ENCODE data around the gene TSPAN17.
A peak's percentile ranks its signal among the peaks of the same experiment; 100 is the strongest.
"Not testable (repeated sequence)": the region's sequence is repeated elsewhere in the genome, so short reads cannot be mapped to it uniquely, and the experiment has no call there.

TSPAN17 gene

GRCh38 chr5:176692839-176693476 lies 45.7 kb downstream of the TSPAN17 start:
- Mint-ChIP-seq H3K4me3 (no peak overlapping the region), H3K27me3 (peaks cover 88% of the 10 kb centered on the region), H3K9me3 (no peaks in the 10 kb centered on the region), H3K27ac (no peak overlapping the region), H3K4me1 (no peaks in the 10 kb centered on the region)
- DNase-seq = no peak
- no peak for ATAC-seq

GRCh38 chr5:176693477-176693851 lies 46.2 kb downstream of the TSPAN17 start:
- no peaks in the 10 kb centered on the region for H3K9me3 Mint-ChIP-seq
- DNase-seq = no peak
- H3K27me3 Mint-ChIP-seq = peaks cover 93% of the 10 kb centered on the region
- no peak overlapping the region for H3K27ac Mint-ChIP-seq
- H3K4me1 Mint-ChIP-seq = no peaks in the 10 kb centered on the region
- ATAC-seq = no peak
- H3K4me3 Mint-ChIP-seq = no peak overlapping the region

DNA sequence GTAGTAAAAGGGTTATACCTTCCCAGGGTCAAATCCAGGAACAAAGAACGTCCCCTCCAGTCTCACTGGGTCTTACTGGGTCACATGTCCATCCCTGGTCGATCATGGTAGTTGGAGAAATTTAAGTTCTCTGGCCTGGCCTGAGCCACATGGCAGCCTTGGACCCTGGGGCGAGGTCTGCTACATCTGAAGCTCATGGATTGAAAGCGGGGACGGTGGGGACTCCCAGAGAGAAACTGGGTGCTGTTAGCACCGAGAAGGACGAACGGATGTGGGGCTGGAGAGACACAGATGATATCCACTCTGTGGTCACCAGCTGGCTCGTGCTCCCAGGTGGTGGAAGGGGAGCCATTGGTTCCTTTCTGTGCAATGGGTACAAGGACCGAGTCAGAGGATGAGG lies 46.9 kb downstream of the TSPAN17 start:
- Mint-ChIP-seq H3K9me3 (no peaks in the 10 kb centered on the region), H3K4me1 (no peaks in the 10 kb centered on the region), H3K27ac (no peak overlapping the region), H3K27me3 (peaks cover 99% of the 10 kb centered on the region), H3K4me3 (no peak overlapping the region)
- DNase-seq (no peak), ATAC-seq (no peak)

DNA sequence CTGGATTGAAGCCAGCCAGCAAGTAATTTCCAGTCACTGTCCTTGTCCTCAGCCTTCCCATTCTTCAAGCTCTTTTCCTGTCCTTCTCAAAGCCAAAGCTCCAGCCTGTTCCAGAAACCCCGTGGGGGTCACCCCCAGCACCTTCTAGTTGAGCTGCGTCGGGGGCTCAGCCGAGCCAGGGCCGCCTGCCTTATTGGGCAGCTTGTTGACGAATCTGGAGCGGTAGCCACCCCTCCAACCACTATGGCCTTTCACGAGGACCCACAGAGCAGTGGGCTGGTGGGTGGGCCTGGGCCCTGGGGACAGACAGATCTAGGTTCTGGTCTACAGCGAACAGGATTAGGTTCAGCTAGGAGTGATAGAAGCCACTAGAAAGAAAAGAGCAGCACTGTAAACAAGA lies 47.3 kb downstream of the TSPAN17 start:
- Mint-ChIP-seq H3K9me3 (no peaks in the 10 kb centered on the region), H3K4me1 (no peaks in the 10 kb centered on the region), H3K27ac (no peak overlapping the region), H3K27me3 (peaks cover 96% of the 10 kb centered on the region), H3K4me3 (no peak overlapping the region)
- DNase-seq (no peak), ATAC-seq (no peak)

GRCh38 chr5:176695073-176695472 lies 47.8 kb downstream of the TSPAN17 start:
- no peaks in the 10 kb centered on the region for H3K4me1 Mint-ChIP-seq
- H3K4me3 Mint-ChIP-seq = no peak overlapping the region
- H3K9me3 Mint-ChIP-seq = no peaks in the 10 kb centered on the region
- no peak for DNase-seq
- ATAC-seq = no peak
- no peak overlapping the region for H3K27ac Mint-ChIP-seq
- peaks cover 96% of the 10 kb centered on the region for H3K27me3 Mint-ChIP-seq

DNA sequence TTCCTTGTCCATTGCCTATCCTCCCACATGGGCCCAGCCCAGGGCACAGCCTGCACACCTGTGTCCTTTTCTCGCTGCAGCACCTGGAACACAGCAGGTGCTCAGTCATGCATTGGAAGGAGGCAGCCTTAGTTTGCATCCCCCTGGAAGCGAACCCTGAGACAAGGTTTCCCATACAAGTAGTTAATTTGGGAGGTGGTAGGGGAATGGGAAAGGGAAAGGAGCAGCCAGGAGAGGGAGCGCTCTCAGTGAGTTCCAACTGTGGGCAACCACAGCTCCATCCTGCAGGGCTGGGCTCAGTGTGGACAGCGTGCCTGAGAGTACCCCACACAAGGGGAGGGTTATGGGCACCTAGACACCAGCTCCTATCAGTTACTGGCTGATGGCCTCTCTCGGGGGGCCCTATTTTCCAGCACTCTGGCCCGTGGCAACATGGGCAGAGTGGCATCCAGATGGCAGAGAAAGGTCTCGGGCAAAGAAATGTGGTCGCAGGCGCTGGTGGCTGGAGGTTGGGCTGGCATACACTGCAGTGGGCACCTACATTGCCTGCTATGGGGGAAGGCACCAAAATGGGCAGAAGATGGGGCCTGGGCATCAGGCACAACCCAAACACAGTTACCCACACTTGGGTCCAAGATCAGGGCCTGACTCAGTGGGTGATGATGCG lies 50.1 kb downstream of the TSPAN17 start:
- no peak overlapping the region for H3K4me3 Mint-ChIP-seq
- DNase-seq (no peak), ATAC-seq (no peak)
- peak overlapping the region in 1 of 2 donors; percentile 79 for H3K27ac Mint-ChIP-seq
- no peaks in the 10 kb centered on the region for H3K4me1 Mint-ChIP-seq
- no peaks in the 10 kb centered on the region for H3K9me3 Mint-ChIP-seq
- peaks cover 96% of the 10 kb centered on the region for H3K27me3 Mint-ChIP-seq

GRCh38 chr5:176697934-176698538 lies 50.8 kb downstream of the TSPAN17 start:
- Mint-ChIP-seq H3K4me3 (no peak overlapping the region), H3K4me1 (no peaks in the 10 kb centered on the region), H3K27ac (no peak overlapping the region), H3K27me3 (peaks cover 95% of the 10 kb centered on the region), H3K9me3 (no peaks in the 10 kb centered on the region)
- ATAC-seq (no peak), DNase-seq (no peak)

DNA sequence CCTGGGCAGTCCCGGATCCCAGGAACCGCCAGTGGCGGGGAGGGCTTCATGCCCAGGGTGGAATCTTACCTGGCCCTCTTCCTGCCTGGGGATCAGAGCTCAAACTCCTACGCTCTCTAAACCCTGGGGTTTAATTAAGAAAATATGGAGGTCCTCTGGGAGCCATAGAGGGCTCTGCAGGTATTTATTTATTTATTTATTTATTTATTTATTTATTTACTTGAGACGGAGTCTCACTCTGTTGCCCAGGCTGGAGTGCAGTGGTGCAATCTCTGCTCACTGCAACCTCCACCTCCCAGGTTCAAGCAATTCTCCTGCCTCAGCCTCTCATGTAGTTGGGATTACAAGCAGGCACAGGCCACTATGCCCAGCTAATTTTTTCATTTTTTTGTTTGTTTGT lies 52.2 kb downstream of the TSPAN17 start:
- ATAC-seq, H3K4me3 Mint-ChIP-seq, H3K4me1 Mint-ChIP-seq, H3K9me3 Mint-ChIP-seq, H3K27ac Mint-ChIP-seq, DNase-seq: not testable (repeated sequence)
- H3K27me3 Mint-ChIP-seq = peaks cover 92% of the 10 kb centered on the region

GRCh38 chr5:176700239-176700847 lies 53.1 kb downstream of the TSPAN17 start:
- peak in 1 of 2 donors; percentile 17 for DNase-seq
- no peaks in the 10 kb centered on the region for H3K9me3 Mint-ChIP-seq
- H3K27ac Mint-ChIP-seq = no peak overlapping the region
- H3K4me3 Mint-ChIP-seq = no peak overlapping the region
- peaks cover 92% of the 10 kb centered on the region for H3K27me3 Mint-ChIP-seq
- no peaks in the 10 kb centered on the region for H3K4me1 Mint-ChIP-seq
- no peak for ATAC-seq

- no peak overlapping the region for H3K27ac Mint-ChIP-seq
- H3K4me1 Mint-ChIP-seq = no peaks in the 10 kb centered on the region
- DNase-seq (no peak), ATAC-seq (no peak)
- H3K9me3 Mint-ChIP-seq = no peaks in the 10 kb centered on the region
- H3K27me3 Mint-ChIP-seq = peaks cover 74% of the 10 kb centered on the region
- no peak overlapping the region for H3K4me3 Mint-ChIP-seq
Measured at GRCh38 chr5:176702671-176703641, 55.7 kb downstream of the TSPAN17 start.

DNA sequence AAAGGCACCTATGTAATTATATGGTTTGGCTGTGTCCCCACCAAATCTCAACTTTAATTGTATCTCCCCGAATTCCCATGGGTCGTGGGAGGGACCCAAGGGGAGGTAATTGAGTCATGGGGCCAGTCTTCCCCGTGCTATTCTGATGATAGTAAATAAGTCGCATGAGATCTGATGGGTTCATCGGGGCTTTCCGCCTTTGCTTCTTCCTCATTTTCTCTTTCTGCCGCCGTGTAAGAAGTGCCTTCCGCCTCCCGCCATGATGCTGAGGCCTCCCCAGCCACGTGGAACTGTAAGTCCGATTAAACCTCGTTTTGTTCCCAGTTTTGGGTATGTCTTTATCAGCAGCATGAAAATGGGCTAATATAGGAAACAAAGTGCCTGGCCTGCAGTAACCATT lies 56.6 kb downstream of the TSPAN17 start:
- H3K27me3 Mint-ChIP-seq = peaks cover 65% of the 10 kb centered on the region

DNA sequence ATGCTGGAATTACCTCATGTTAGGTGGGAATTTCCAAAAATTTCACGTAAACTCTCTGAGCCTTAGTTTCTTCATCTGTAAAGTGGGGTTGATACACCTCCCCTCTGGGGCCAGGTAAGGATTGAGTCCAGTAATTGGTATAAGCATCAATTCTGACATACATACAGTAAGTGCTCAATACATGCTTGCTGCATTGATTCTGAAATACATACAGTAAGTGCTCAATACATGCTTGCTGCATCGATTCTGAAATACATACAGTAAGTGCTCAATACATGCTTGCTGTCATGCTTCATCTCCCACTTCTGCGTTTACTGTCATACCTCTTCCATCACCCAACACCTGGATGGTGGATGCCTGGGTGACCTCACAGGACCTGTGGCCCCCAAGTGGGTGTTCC lies 57.1 kb downstream of the TSPAN17 start:
- no peak overlapping the region for H3K4me3 Mint-ChIP-seq
- H3K27ac Mint-ChIP-seq = no peak overlapping the region
- peaks cover 62% of the 10 kb centered on the region for H3K27me3 Mint-ChIP-seq
- H3K9me3 Mint-ChIP-seq = no peaks in the 10 kb centered on the region
- no peak for DNase-seq
- ATAC-seq = no peak
- no peaks in the 10 kb centered on the region for H3K4me1 Mint-ChIP-seq

More for the DNA sequence above, 56.6 kb downstream of the TSPAN17 start:
- Mint-ChIP-seq H3K4me1 (no peaks in the 10 kb centered on the region), H3K27ac (no peak overlapping the region), H3K4me3 (no peak overlapping the region), H3K9me3 (no peaks in the 10 kb centered on the region)
- ATAC-seq = no peak
- DNase-seq = no peak

DNA sequence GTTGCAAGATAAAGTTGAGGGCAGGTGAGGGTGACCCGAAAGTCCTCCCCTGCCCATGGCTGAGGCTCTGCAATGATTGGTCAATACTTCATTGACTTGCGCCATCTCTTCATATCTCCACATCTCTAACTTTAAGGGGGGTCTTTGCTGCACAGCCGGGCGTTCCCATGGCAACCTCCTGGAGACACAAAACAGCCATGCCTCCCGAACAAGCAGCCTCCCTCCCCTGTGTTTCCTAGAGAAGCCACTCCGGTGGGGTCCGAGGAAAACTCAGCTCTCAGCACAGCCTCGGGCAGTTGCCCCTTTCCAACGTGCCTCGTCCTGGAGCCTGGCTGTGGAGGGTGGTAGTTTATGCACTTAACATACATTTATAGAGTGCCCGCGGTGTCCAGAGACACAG lies 57.5 kb downstream of the TSPAN17 start:
- ATAC-seq = no peak

More for the DNA sequence above, 57.5 kb downstream of the TSPAN17 start:
- no peak overlapping the region for H3K27ac Mint-ChIP-seq
- no peaks in the 10 kb centered on the region for H3K9me3 Mint-ChIP-seq
- H3K4me1 Mint-ChIP-seq = no peaks in the 10 kb centered on the region
- no peak for DNase-seq
- H3K27me3 Mint-ChIP-seq = peaks cover 60% of the 10 kb centered on the region
- no peak overlapping the region for H3K4me3 Mint-ChIP-seq

All from stimulated activated naive CD8-positive, alpha-beta T cell treated with anti-CD3 and anti-CD28 coated beads, Interleukin-15, amount 100 ng/mL, for 72 hours (primary cell).